Neural cell (in vitro differentiated cells): ENCODE data around the gene PLPP3. TPM values are rescaled to one million over a fixed set of nuclear protein-coding genes. Genes with fewer than 3 reads are reported as not detected.

Experiments
- H2AFZ ChIP-seq: fragments of 200-600, 300-800 bp; sonication (generic), shearing (Covaris generic); 2 replicates; pipeline ENCODE4 v1.6.0; 2014; ENCODE audit warnings: low read depth, mild to moderate bottlenecking, antibody characterized with exemption, low read length, moderate library complexity
- H3F3A ChIP-seq: fragments of 200-600 bp; shearing (Covaris generic); 2 replicates; pipeline ENCODE4 v1.6.1; 2016; ENCODE audit warnings: mild to moderate bottlenecking, moderate library complexity, mixed read lengths, antibody characterized with exemption, low read length; ENCODE audit not compliant: insufficient read depth, poor library complexity, severe bottlenecking
- H3K27ac ChIP-seq: fragments of 200-600, 300-800 bp; sonication (generic), shearing (Covaris generic); 2 replicates; pipeline ENCODE4 v1.5.1; 2014; ENCODE audit warnings: mild to moderate bottlenecking, low read length, moderate library complexity
- H3K27me3 ChIP-seq: fragments of 300-800, 200-600 bp; sonication (generic), shearing (Covaris generic); 2 replicates; pipeline ENCODE4 v1.6.0; 2014; ENCODE audit warnings: mild to moderate bottlenecking, low read depth, low read length, moderate library complexity; ENCODE audit not compliant: insufficient read depth
- H3K36me3 ChIP-seq: fragments of 300-800, 200-600 bp; sonication (generic), shearing (Covaris generic); 2 replicates; pipeline ENCODE4 v1.5.1; 2014; ENCODE audit warnings: mild to moderate bottlenecking, antibody characterized with exemption, low read length, moderate library complexity; ENCODE audit not compliant: insufficient read depth
- H3K4me2 ChIP-seq: fragments of 300-800, 200-600 bp; sonication (generic), shearing (Covaris generic); 2 replicates; pipeline ENCODE4 v1.6.0; 2014; ENCODE audit warnings: mild to moderate bottlenecking, low read length
- H3K4me3 ChIP-seq: fragments of 300-800, 200-600 bp; sonication (generic), shearing (Covaris generic); 2 replicates; pipeline ENCODE4 v1.5.1; 2014; ENCODE audit warnings: mild to moderate bottlenecking, low read length, moderate library complexity
- H3K79me2 ChIP-seq: fragments of 200-600 bp; shearing (Covaris generic); replicated peaks from 2 replicates; pipeline ENCODE4 v1.6.0; 2014; ENCODE audit warnings: mild to moderate bottlenecking, low read length, moderate library complexity; ENCODE audit not compliant: insufficient read depth
- H3K9ac ChIP-seq: fragments of 300-800, 200-600 bp; sonication (generic), shearing (Covaris generic); 2 replicates; pipeline ENCODE4 v1.6.1; 2016; ENCODE audit warnings: mild to moderate bottlenecking, low read length, mixed read lengths
- H3K9me2 ChIP-seq: fragments of 200-600 bp; shearing (Covaris generic); 2 replicates; pipeline ENCODE4 v1.6.1; 2016; ENCODE audit warnings: mild to moderate bottlenecking, low read length, mixed read lengths; ENCODE audit not compliant: insufficient read depth
- H3K9me3 ChIP-seq: fragments of 200-600, 300-800 bp; sonication (generic), shearing (Covaris generic); 2 replicates; pipeline ENCODE4 v1.6.1; 2016; ENCODE audit warnings: mild to moderate bottlenecking, mixed run types, low read length, moderate library complexity, mixed read lengths
- H4K20me1 ChIP-seq: fragments of 200-600 bp; shearing (Covaris generic); 2 replicates; pipeline ENCODE4 v1.6.1; 2016; ENCODE audit warnings: mild to moderate bottlenecking, mixed run types; ENCODE audit not compliant: insufficient read depth
- CTCF ChIP-seq: fragments of 450-650 bp; IDR thresholded peaks from 2 replicates; pipeline ENCODE4 v1.5.1; 2014; ENCODE audit warnings: antibody characterized with exemption, mild to moderate bottlenecking, moderate library complexity; ENCODE audit not compliant: poor library complexity, severe bottlenecking
- EP300 ChIP-seq: fragments of 450-650 bp; conservative IDR thresholded peaks from 2 replicates; pipeline ENCODE4 v1.6.1; 2014; ENCODE audit warnings: antibody characterized with exemption, mild to moderate bottlenecking, moderate library complexity; ENCODE audit not compliant: poor library complexity, severe bottlenecking
- MXI1 ChIP-seq: fragments of 450-650 bp; conservative IDR thresholded peaks from 2 replicates; pipeline ENCODE4 v1.6.1; 2014; ENCODE audit warnings: antibody characterized with exemption, mild to moderate bottlenecking; ENCODE audit not compliant: poor library complexity, severe bottlenecking
- POLR2AphosphoS5 ChIP-seq: IDR thresholded peaks from 2 replicates; pipeline ENCODE4 v1.6.1; 2012
- RAD21 ChIP-seq: fragments of 450-650 bp; conservative IDR thresholded peaks from 2 replicates; pipeline ENCODE4 v1.6.1; 2014; ENCODE audit warnings: antibody characterized with exemption, mild to moderate bottlenecking, moderate library complexity
- REST ChIP-seq: IDR thresholded peaks from 2 replicates; pipeline ENCODE4 v1.6.1; 2012; ENCODE audit warnings: borderline replicate concordance
- SMC3 ChIP-seq: fragments of 450-650 bp; conservative IDR thresholded peaks from 2 replicates; pipeline ENCODE4 v1.6.1; 2014; ENCODE audit warnings: antibody characterized with exemption, mild to moderate bottlenecking, moderate library complexity; ENCODE audit not compliant: poor library complexity
- TAF1 ChIP-seq: IDR thresholded peaks from 2 replicates; pipeline ENCODE4 v1.6.1; 2012; ENCODE audit warnings: low read depth
- polyA plus RNA-seq: library from polyadenylated mRNA; depleted of rRNA; stranded (reverse); fragments of >200 nt; gene quantifications from 2 replicates; pipeline ENCODE4 v1.2.3, GENCODE V29; 2014

Gene PLPP3
- polyA plus RNA-seq, 1 donor from 2014 or later = 2.1 TPM

- no peaks in the 10 kb centered on the region for H4K20me1 ChIP-seq
- H3K9ac ChIP-seq = no peak overlapping the region
- H3F3A ChIP-seq = no peaks in the 10 kb centered on the region
- H3K9me3 ChIP-seq = no peaks in the 10 kb centered on the region
- H3K36me3 ChIP-seq = no peaks in the 10 kb centered on the region
- TF ChIP-seq REST (no peak), TAF1 (no peak), RAD21 (no peak), MXI1 (no peak)
- H3K79me2 ChIP-seq = peaks cover 7% of the 10 kb centered on the region
- no peak overlapping the region for H2AFZ ChIP-seq
- H3K27me3 ChIP-seq = no peaks in the 10 kb centered on the region
- H3K4me3 ChIP-seq = no peak overlapping the region
- H3K27ac ChIP-seq = no peak overlapping the region
- no peaks in the 10 kb centered on the region for H3K9me2 ChIP-seq
- no peak overlapping the region for H3K4me2 ChIP-seq
Measured at GRCh38 chr1:56547473-56547872, 31.9 kb downstream of the PLPP3 start.

GRCh38 chr1:56545711-56546110 is 33.7 kb downstream of the PLPP3 start:
- Histone ChIP-seq H3K9ac (no peak overlapping the region), H3K27ac (no peak overlapping the region), H3K4me2 (no peak overlapping the region), H3K9me3 (no peaks in the 10 kb centered on the region), H3K27me3 (no peaks in the 10 kb centered on the region), H3K36me3 (no peaks in the 10 kb centered on the region), H3F3A (no peaks in the 10 kb centered on the region), H4K20me1 (no peaks in the 10 kb centered on the region), H3K4me3 (no peak overlapping the region), H2AFZ (no peak overlapping the region), H3K79me2 (peaks cover 7% of the 10 kb centered on the region), H3K9me2 (no peaks in the 10 kb centered on the region)
- no peak for TF ChIP-seq CTCF
- no peak for TF ChIP-seq SMC3
- TF ChIP-seq RAD21 = no peak
- no peak for TF ChIP-seq REST
- no peak for TF ChIP-seq TAF1
- TF ChIP-seq EP300 = no peak
- no peak for TF ChIP-seq POLR2AphosphoS5
- TF ChIP-seq MXI1 = no peak
